Ovary (tissue), 9 donors: ENCODE results near the gene KLHL25. TPM values are rescaled to one million over a fixed set of nuclear protein-coding genes. Genes with fewer than 3 reads are reported as not detected.

Experiments used
- DNase-seq, 5 donors: peaks; one replicate each; pipeline ENCODE4 v3.0.0-alpha.2; 2019 to 2020
- H3K27ac ChIP-seq, 2 donors: fragments of 200-600 bp; one replicate each; pipeline versions ENCODE4 v1.5.1 to v1.8.0; 2019 to 2022
- H3K27me3 ChIP-seq: fragments of 200-600 bp; one replicate; pipeline ENCODE4 v1.8.0; 2022
- H3K36me3 ChIP-seq: fragments of 200-600 bp; sonication (generic); one replicate; pipeline ENCODE4 v1.5.1; 2019
- H3K4me1 ChIP-seq: one replicate; pipeline ENCODE4 v1.8.1; 2013; ENCODE audit warnings: mild to moderate bottlenecking, moderate library complexity; ENCODE audit not compliant: insufficient read depth
- H3K4me3 ChIP-seq: fragments of 200-600 bp; sonication (generic); one replicate; pipeline ENCODE4 v1.5.1; 2017
- H3K9me3 ChIP-seq, 2 donors: fragments of 200-600 bp in 1 of 2; sonication (generic) in 1 of 2; one replicate each; pipeline versions ENCODE4 v1.5.1 to v1.8.1; 2013 to 2019; ENCODE audit warnings: mild to moderate bottlenecking in 1 of 2, moderate library complexity in 1 of 2
- EP300 ChIP-seq: sonication (generic); formaldehyde crosslinking; IDR thresholded peaks from one replicate; pipeline ENCODE4 v1.6.1; 2017; ENCODE audit warnings: antibody characterized with exemption
- POLR2A ChIP-seq: fragments of 450-650 bp; IDR thresholded peaks from one replicate; pipeline ENCODE4 v1.6.1; 2017; ENCODE audit warnings: antibody characterized with exemption, mild to moderate bottlenecking, moderate library complexity
- WGBS, 3 donors: extraction: QIAGEN DNeasy Blood & Tissue Kit in 1 of 3; methylation state at CpG; one replicate each; pipeline versions ENCODE4 v1.1.5 to v1.1.7; 2013 to 2017; 5-methylcytosine and 5-hydroxymethylcytosine counted together
- intact Hi-C, 4 donors: fragments of 100-400 bp; cut with DNase I; formaldehyde crosslinking; loops; one replicate each; pipeline versions ENCODE4 v1.11.0 to v1.15.1; 2022 to 2023
- polyA plus RNA-seq, 2 donors: library from polyadenylated mRNA; stranded (reverse); fragments of 200-250 nt in 1 of 2; fragments of 350-450 nt in 1 of 2; fragmentation: Illumina TruSeq in 1 of 2; extraction: RNeasy Lipid Tissue Mini Kit (QIAGEN cat#74804) in 1 of 2; gene quantifications; one replicate each; pipeline ENCODE4 v1.2.3, GENCODE V29; 2013 to 2014
- total RNA-seq, 7 donors: library from RNA; depleted of rRNA in 2 of 7; stranded (reverse); fragments of >200 nt in 2 of 7; fragmentation: NEBNext Ultra II Directional in 3 of 7; extraction: Animal tissue kit (Norgen Biotek cat#: 25700) in 3 of 7; gene quantifications; one replicate each; pipeline versions ENCODE4 v1.1.0 to v1.2.4, GENCODE V29; 2016 to 2023
- TF ChIP-seq, protein P1 (sequence below), 3 donors: fragments of 450-650 bp in 2 of 3; fragments of 200-600 bp in 1 of 3; IDR thresholded peaks; one replicate each; pipeline versions ENCODE4 v1.5.1 to v1.8.0; 2016 to 2022; ENCODE audit warnings: antibody characterized with exemption in 3 of 3, mild to moderate bottlenecking in 1 of 3
- donor health status: DM: no; HTN: no; CAD: no; lungs with moderate emphysema.
- donor health status: DM: no; HTN: no; CAD: no.
- donor health status: Bipolar disorder and iron deficiency.
- donor health status: DM: yes; HTN: yes; CAD: no.
- donor health status: DM: no; HTN: no; CAD: no.
- donor health status: DM: yes; HTN: yes; CAD: no.

Gene KLHL25
- total and polyA plus RNA-seq, 9 donors = 0.58 to 9.6 (median 5.8) TPM

GRCh38 chr15:85737061-85737460, 57.7 kb downstream of the KLHL25 start:
- H3K9me3 ChIP-seq = peaks cover 0 to 3% of the 10 kb centered on the region in 2 donors
- H3K4me3 ChIP-seq = no peak overlapping the region
- TF ChIP-seq EP300 (no peak), POLR2A (no peak)
- TF ChIP-seq, protein P1, sequence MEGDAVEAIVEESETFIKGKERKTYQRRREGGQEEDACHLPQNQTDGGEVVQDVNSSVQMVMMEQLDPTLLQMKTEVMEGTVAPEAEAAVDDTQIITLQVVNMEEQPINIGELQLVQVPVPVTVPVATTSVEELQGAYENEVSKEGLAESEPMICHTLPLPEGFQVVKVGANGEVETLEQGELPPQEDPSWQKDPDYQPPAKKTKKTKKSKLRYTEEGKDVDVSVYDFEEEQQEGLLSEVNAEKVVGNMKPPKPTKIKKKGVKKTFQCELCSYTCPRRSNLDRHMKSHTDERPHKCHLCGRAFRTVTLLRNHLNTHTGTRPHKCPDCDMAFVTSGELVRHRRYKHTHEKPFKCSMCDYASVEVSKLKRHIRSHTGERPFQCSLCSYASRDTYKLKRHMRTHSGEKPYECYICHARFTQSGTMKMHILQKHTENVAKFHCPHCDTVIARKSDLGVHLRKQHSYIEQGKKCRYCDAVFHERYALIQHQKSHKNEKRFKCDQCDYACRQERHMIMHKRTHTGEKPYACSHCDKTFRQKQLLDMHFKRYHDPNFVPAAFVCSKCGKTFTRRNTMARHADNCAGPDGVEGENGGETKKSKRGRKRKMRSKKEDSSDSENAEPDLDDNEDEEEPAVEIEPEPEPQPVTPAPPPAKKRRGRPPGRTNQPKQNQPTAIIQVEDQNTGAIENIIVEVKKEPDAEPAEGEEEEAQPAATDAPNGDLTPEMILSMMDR (IDR thresholded peaks at IDR 0.05) = no peak
- peak in 1 of 5 donors; percentile 13 for DNase-seq
- intact Hi-C loops = no loop called here
- H3K4me1 ChIP-seq = no peaks in the 10 kb centered on the region
- H3K36me3 ChIP-seq = no peaks in the 10 kb centered on the region
- no peaks in the 10 kb centered on the region for H3K27me3 ChIP-seq
- no peak overlapping the region for H3K27ac ChIP-seq
- WGBS, 3 donors = 80 to 84% (median 81%) methylated on average over 6 of the region's 6 CpGs

GRCh38 chr15:85733416-85733815, 61.3 kb downstream of the KLHL25 start:
- no peak for DNase-seq
- Histone ChIP-seq H3K4me1 (no peaks in the 10 kb centered on the region), H3K4me3 (no peak overlapping the region), H3K27ac (no peak overlapping the region), H3K36me3 (no peaks in the 10 kb centered on the region), H3K9me3 (peaks cover 0 to 3% of the 10 kb centered on the region in 2 donors), H3K27me3 (no peaks in the 10 kb centered on the region)
- TF ChIP-seq, protein P1 (IDR thresholded peaks at IDR 0.05) = no peak
- TF ChIP-seq EP300 = no peak
- no peak for TF ChIP-seq POLR2A
- intact Hi-C loops = loop anchor here in 2 of 4 donors (5.0 kb wide), 1 partner anchor 99 kb away; no protein-coding TSS in a partner anchor

DNA sequence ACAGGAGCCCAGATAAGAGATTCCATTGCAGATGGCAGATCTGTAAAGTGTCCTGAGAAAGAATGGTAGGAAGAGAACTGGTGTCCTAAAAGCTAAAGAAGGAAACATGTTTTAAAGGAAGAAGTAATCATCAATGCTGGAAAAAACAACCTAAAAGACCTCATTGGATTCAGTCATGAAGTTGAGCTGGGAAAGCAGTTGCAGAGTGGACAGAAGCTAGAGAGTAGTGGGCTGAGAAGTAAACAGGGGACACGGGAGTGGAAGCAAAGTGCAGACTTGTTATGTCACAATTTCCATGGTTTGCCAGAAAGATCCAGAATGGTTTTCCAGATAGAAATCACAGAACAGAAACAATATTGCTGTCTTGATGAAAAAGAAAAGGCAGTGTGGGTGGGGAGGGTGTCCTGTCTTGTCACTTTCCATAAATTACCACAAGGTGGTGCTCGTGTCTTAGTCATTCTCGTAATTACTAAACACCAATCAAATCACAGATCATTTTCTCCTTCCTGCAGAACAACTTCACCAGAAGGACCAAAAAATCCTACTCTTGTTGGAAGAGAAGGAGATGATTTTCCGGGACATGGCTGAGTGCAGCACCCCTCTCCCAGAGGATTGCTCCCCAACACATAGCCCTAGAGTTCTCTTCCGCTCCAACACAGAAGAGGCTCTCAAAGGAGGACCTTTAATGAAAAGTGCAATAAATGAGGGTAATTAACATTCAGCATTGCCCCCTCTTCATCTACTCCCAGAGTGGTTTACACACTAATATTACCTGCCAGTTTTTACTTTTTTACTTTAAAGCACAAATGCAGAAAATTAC, 64.5 kb downstream of the KLHL25 start:
- peaks cover 6% of the 10 kb centered on the region for H3K4me1 ChIP-seq
- H3K9me3 ChIP-seq = peaks cover 0 to 3% of the 10 kb centered on the region in 2 donors
- no peak overlapping the region for H3K27ac ChIP-seq
- no peaks in the 10 kb centered on the region for H3K27me3 ChIP-seq
- peak in 1 of 5 donors; percentile 58 for DNase-seq
- no peaks in the 10 kb centered on the region for H3K36me3 ChIP-seq
- 27 to 28% (median 28%) methylated on average over 5 of the region's 5 CpGs for WGBS, 3 donors
- intact Hi-C loops = loop anchor here (2.0 to 5.0 kb wide), 3 partner anchors 102 to 111 kb away; no protein-coding TSS in a partner anchor
- no peak for TF ChIP-seq EP300
- TF ChIP-seq, protein P1 (IDR thresholded peaks at IDR 0.05) = peak; percentile 55 to 79 (median 66)
- TF ChIP-seq POLR2A = no peak
- H3K4me3 ChIP-seq = no peak overlapping the region

- intact Hi-C loops = loop anchor here in 2 of 4 donors (10.0 kb wide), 2 partner anchors 112 to 242 kb away; no protein-coding TSS in a partner anchor
- Histone ChIP-seq H3K36me3 (no peaks in the 10 kb centered on the region), H3K27ac (no peak overlapping the region), H3K9me3 (no peaks in the 10 kb centered on the region), H3K4me1 (peaks cover 14% of the 10 kb centered on the region), H3K4me3 (no peak overlapping the region), H3K27me3 (no peaks in the 10 kb centered on the region)
- TF ChIP-seq, protein P1 (IDR thresholded peaks at IDR 0.05) = no peak
- TF ChIP-seq EP300 = no peak
- DNase-seq = peak in 1 of 5 donors; percentile 50
- WGBS, 3 donors = 52 to 67% (median 62%) methylated on average over 2 of the region's 2 CpGs
Observed at GRCh38 chr15:85727068-85727467, 67.7 kb downstream of the KLHL25 start.
